ENCODE results near the gene HRH1.

- TF ChIP-seq FOXK2 (IDR thresholded peaks at IDR 0.05), result no peak
- no peak for TF ChIP-seq ZNF384 (IDR thresholded peaks at IDR 0.05)
- no peak for TF ChIP-seq TARDBP (IDR thresholded peaks at IDR 0.05)
- TF ChIP-seq L3MBTL2 (conservative IDR thresholded peaks at IDR 0.05), result no peak
- no peak for TF ChIP-seq BHLHE40 (IDR thresholded peaks at IDR 0.05; ENCODE audit: borderline replicate concordance)
- no peak for TF ChIP-seq SUZ12 (IDR thresholded peaks at IDR 0.05)
- no peak for TF ChIP-seq PKNOX1 (IDR thresholded peaks at IDR 0.05)
These were observed 91.0 kb downstream of the HRH1 start for GRCh38 chr3:11245276-11245675.

All from HEK293T (cell line).